ENCODE results near the gene EVA1A.

- TF ChIP-seq CTCF (conservative IDR thresholded peaks at IDR 0.05; ENCODE audit: low read depth in 2 of 2) (no peak), EZH2phosphoT487 (IDR thresholded peaks at IDR 0.05; ENCODE audit: unreplicated experiment) (no peak), REST (IDR thresholded peaks at IDR 0.05; ENCODE audit: unreplicated experiment) (no peak), EZH2 (IDR thresholded peaks at IDR 0.05; ENCODE audit: low read depth, unreplicated experiment) (no peak), JUNB (IDR thresholded peaks at IDR 0.05; ENCODE audit: unreplicated experiment) (no peak), NANOG (IDR thresholded peaks at IDR 0.05; ENCODE audit: borderline replicate concordance) (no peak), POLR2AphosphoS5 (IDR thresholded peaks at IDR 0.05; ENCODE audit: low read depth) (no peak), ZNF114 (CRISPR knock-in tag; IDR thresholded peaks at IDR 0.05) (no peak), CREB1 (CRISPR knock-in tag; IDR thresholded peaks at IDR 0.05; ENCODE audit: low read depth) (no peak), ETS1 (IDR thresholded peaks at IDR 0.05) (no peak)
These were observed 3.9 kb downstream of the EVA1A start for GRCh38 chr2:75556679-75557366.
